Measurements from ENCODE around the gene IL10.
"Not testable (repeated sequence)": the region's sequence is repeated elsewhere in the genome, so short reads cannot be mapped to it uniquely, and the experiment has no call there.

The IL10 gene

GRCh38 chr1:206792939-206793607 is 20.8 kb upstream of the IL10 start:
- DNase-seq, result no peak

GRCh38 chr1:206790502-206791250 is 18.4 kb upstream of the IL10 start:
- DNase-seq, result no peak

GRCh38 chr1:206788487-206789050 is 16.3 kb upstream of the IL10 start:
- no peak for DNase-seq

- DNase-seq, result no peak
These were observed 15.6 kb upstream of the IL10 start for GRCh38 chr1:206787891-206788290.

- no peak for DNase-seq
These were observed 14.1 kb upstream of the IL10 start for GRCh38 chr1:206786212-206786886.

- DNase-seq, result no peak
These were observed 13.0 kb upstream of the IL10 start for GRCh38 chr1:206785182-206785765.

GRCh38 chr1:206784471-206784903 is 12.2 kb upstream of the IL10 start:
- no peak for DNase-seq

GRCh38 chr1:206783506-206783905 is 11.2 kb upstream of the IL10 start:
- DNase-seq, result no peak

- no peak for DNase-seq
These were observed 10.2 kb upstream of the IL10 start for GRCh38 chr1:206782448-206782847.

GRCh38 chr1:206779638-206780037 is 7.3 kb upstream of the IL10 start:
- DNase-seq, result no peak

- not testable (repeated sequence) for DNase-seq
These were observed 6.6 kb upstream of the IL10 start for GRCh38 chr1:206778911-206779310.

- DNase-seq, result no peak
These were observed 5.7 kb upstream of the IL10 start for GRCh38 chr1:206778031-206778430.

- DNase-seq, result no peak
These were observed 3.9 kb upstream of the IL10 start for GRCh38 chr1:206776229-206776628.

GRCh38 chr1:206774093-206774492 is 1.8 kb upstream of the IL10 start:
- no peak for DNase-seq

GRCh38 chr1:206771338-206771692 is 979 bp downstream of the IL10 start:
- DNase-seq, result no peak

- DNase-seq, result no peak
These were observed 1.6 kb downstream of the IL10 start, which contains the start of gene IL19 for GRCh38 chr1:206770531-206771337. TSS of gene IL19 (plus strand) at chr1:206770773. CDS start at chr1:206836663, 65,890 bp downstream.

GRCh38 chr1:206769304-206769731 is 3.0 kb downstream of the IL10 start:
- no peak for DNase-seq

- DNase-seq, result no peak
These were observed 3.6 kb downstream of the IL10 start for GRCh38 chr1:206768472-206769303.

- DNase-seq, result no peak
These were observed 5.9 kb downstream of the IL10 start for GRCh38 chr1:206766251-206766856.

- not testable (repeated sequence) for DNase-seq
These were observed 6.5 kb downstream of the IL10 start for GRCh38 chr1:206765771-206766170.

All from NCI-H1930 (cell line).